ENCODE data around the gene KCNMB4. TPM values are rescaled to one million over a fixed set of nuclear protein-coding genes. Genes with fewer than 3 reads are reported as not detected.

The KCNMB4 gene
- total RNA-seq, 6 experiments from 2014 or later = 0.16 to 1.1 (median 0.22) TPM

GRCh38 chr12:70393787-70394499 lies 27.9 kb downstream of the KCNMB4 start:
- Mint-ChIP-seq H3K36me3 (ENCODE audit: low read depth) (no peaks in the 10 kb centered on the region; the same call in 1 of the 2 replicates), H3K27me3 (ENCODE audit: insufficient read depth) (no peaks in the 10 kb centered on the region), H3K4me1 (ENCODE audit: low read depth) (peaks cover 11% of the 10 kb centered on the region), H3K27ac (no peak overlapping the region; the same call in 1 of the 2 replicates), H3K9me3 (peaks cover 4% of the 10 kb centered on the region), H3K4me3 (no peak overlapping the region)
- DNase-seq = peak; percentile 82
- TF ChIP-seq, protein P1, sequence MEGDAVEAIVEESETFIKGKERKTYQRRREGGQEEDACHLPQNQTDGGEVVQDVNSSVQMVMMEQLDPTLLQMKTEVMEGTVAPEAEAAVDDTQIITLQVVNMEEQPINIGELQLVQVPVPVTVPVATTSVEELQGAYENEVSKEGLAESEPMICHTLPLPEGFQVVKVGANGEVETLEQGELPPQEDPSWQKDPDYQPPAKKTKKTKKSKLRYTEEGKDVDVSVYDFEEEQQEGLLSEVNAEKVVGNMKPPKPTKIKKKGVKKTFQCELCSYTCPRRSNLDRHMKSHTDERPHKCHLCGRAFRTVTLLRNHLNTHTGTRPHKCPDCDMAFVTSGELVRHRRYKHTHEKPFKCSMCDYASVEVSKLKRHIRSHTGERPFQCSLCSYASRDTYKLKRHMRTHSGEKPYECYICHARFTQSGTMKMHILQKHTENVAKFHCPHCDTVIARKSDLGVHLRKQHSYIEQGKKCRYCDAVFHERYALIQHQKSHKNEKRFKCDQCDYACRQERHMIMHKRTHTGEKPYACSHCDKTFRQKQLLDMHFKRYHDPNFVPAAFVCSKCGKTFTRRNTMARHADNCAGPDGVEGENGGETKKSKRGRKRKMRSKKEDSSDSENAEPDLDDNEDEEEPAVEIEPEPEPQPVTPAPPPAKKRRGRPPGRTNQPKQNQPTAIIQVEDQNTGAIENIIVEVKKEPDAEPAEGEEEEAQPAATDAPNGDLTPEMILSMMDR (IDR thresholded peaks at IDR 0.05) = no peak

DNA sequence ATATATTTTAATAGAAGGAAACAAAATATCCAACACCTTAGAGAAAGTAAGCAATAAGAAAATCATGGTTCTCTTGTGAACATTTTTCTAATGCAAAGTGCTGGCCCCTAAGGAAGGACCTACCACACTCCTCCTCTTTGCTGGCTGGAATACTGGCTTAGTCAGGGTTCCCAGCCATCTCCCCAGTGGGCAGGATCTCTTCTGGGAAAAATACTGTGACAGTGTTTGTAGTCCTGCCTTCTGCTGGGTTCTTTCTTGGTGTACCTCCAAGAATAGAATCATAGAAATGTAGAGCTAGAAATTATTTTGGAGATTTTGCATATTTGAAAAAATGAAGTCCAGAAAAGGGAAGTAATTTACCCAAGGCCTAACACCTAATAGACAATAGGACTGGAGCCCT lies 31.9 kb downstream of the KCNMB4 start:
- DNase-seq = no peak
- Mint-ChIP-seq H3K36me3 (ENCODE audit: low read depth) (no peaks in the 10 kb centered on the region), H3K4me3 (no peak overlapping the region), H3K27me3 (ENCODE audit: insufficient read depth) (peaks cover 2% of the 10 kb centered on the region; the same call in 1 of the 2 replicates), H3K27ac (no peak overlapping the region), H3K4me1 (ENCODE audit: low read depth) (peaks cover 11% of the 10 kb centered on the region), H3K9me3 (no peaks in the 10 kb centered on the region)
- TF ChIP-seq, protein P1 (IDR thresholded peaks at IDR 0.05) = no peak

- Mint-ChIP-seq H3K4me1 (ENCODE audit: low read depth) (peaks cover 4% of the 10 kb centered on the region), H3K27ac (no peak overlapping the region), H3K9me3 (no peaks in the 10 kb centered on the region), H3K27me3 (ENCODE audit: insufficient read depth) (peaks cover 2% of the 10 kb centered on the region; the same call in 1 of the 2 replicates), H3K36me3 (ENCODE audit: low read depth) (no peaks in the 10 kb centered on the region), H3K4me3 (no peak overlapping the region)
- TF ChIP-seq, protein P1 (IDR thresholded peaks at IDR 0.05) = no peak
- DNase-seq = no peak
Observed at GRCh38 chr12:70398862-70399261, 32.8 kb downstream of the KCNMB4 start.

- TF ChIP-seq, protein P1 (IDR thresholded peaks at IDR 0.05) = no peak
- H3K27ac Mint-ChIP-seq = no peak overlapping the region
- DNase-seq = no peak
- H3K9me3 Mint-ChIP-seq = no peaks in the 10 kb centered on the region
- H3K27me3 Mint-ChIP-seq (ENCODE audit: insufficient read depth) = peaks cover 2% of the 10 kb centered on the region; the same call in 1 of the 2 replicates
- H3K4me1 Mint-ChIP-seq (ENCODE audit: low read depth) = no peaks in the 10 kb centered on the region; the same call in 1 of the 2 replicates
- no peak overlapping the region for H3K4me3 Mint-ChIP-seq
- H3K36me3 Mint-ChIP-seq (ENCODE audit: low read depth) = no peaks in the 10 kb centered on the region
Observed at GRCh38 chr12:70399311-70399710, 33.2 kb downstream of the KCNMB4 start.

DNA sequence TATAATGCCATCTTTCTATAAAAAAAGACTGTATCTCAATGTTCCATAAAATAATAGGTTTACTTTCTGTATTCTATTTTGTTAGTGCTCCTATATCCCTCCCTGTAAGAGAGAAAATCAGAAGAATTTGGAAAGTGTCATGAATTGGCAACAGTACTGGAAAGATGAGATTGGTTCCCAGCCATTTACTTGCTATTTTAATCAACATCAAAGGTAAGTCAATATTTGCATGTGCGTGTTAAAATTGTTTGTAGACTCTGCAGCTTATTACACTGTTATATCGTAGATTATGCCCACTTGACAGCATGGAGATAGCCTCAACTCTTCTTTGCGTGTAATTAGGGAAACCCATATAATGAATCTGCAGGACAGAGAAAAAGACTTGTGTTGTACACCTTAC lies 34.0 kb downstream of the KCNMB4 start:
- Mint-ChIP-seq H3K9me3 (no peaks in the 10 kb centered on the region), H3K27ac (no peak overlapping the region), H3K27me3 (ENCODE audit: insufficient read depth) (peaks cover 2% of the 10 kb centered on the region; the same call in 1 of the 2 replicates), H3K36me3 (ENCODE audit: low read depth) (no peaks in the 10 kb centered on the region), H3K4me1 (ENCODE audit: low read depth) (no peaks in the 10 kb centered on the region), H3K4me3 (no peak overlapping the region)
- TF ChIP-seq, protein P1 (IDR thresholded peaks at IDR 0.05) = no peak
- no peak for DNase-seq
